Nephron progenitor cell (in vitro differentiated cells): ENCODE measurements around the gene TTC34.

Experiments used
- DNase-seq: peaks from one replicate; pipeline ENCODE4 v3.0.0; 2021
- H3K27ac Mint-ChIP-seq: 2 replicates; pipeline ENCODE4 v1.8.0; 2021; ENCODE audit warnings: mild to moderate bottlenecking, moderate library complexity, mixed read lengths
- H3K27me3 Mint-ChIP-seq: 2 replicates; pipeline ENCODE4 v1.8.0; 2021; ENCODE audit warnings: mild to moderate bottlenecking, low read depth, mixed read lengths; ENCODE audit not compliant: poor library complexity
- H3K36me3 Mint-ChIP-seq: 2 replicates; pipeline ENCODE4 v1.8.0; 2021; ENCODE audit warnings: low read depth, mixed read lengths
- H3K4me1 Mint-ChIP-seq: 2 replicates; pipeline ENCODE4 v1.8.0; 2021; ENCODE audit warnings: mixed read lengths
- H3K4me3 Mint-ChIP-seq: 2 replicates; pipeline ENCODE4 v1.8.0; 2021; ENCODE audit warnings: mild to moderate bottlenecking, moderate library complexity, mixed read lengths
- H3K9me3 Mint-ChIP-seq: 2 replicates; pipeline ENCODE4 v1.8.0; 2021; ENCODE audit warnings: mild to moderate bottlenecking, moderate library complexity, mixed read lengths
- CTCF ChIP-seq: fragments of 200-600 bp; sonication (generic); IDR thresholded peaks from 2 replicates; pipeline ENCODE4 v1.5.0; 2021; ENCODE audit warnings: antibody characterized with exemption

TTC34 gene

DNA sequence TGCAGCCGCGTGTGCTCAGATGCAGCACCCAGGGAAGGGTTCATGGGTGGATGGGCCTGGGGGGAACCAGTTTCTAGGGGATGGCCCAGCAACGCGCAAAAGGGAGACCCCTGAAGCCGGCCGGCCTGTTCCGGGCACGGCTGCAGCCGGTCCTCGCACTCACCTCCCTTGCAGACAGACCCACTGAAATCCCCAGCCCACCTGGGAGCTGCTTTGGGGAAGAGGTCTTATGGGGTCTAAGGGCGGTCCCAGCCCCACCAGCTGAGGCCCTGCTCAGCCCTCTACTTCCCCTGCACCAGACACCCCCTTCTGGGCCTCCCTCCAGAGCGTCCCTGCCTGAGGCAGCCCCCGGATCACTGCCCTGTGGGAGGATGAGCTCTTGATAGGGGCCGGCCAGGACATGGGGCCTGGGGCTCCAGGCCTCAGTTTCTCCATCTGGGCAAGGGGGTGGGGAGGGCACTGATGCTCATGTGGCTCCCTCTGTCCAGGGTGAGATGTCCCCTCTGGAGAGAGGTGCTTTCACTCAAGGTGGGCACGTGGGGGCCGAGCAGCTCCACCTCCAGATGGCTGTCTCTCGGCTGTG lies 20.0 kb upstream of the TTC34 start:
- Mint-ChIP-seq H3K27me3 (peaks cover 4% of the 10 kb centered on the region), H3K4me3 (no peak overlapping the region), H3K9me3 (peaks cover 82% of the 10 kb centered on the region), H3K4me1 (no peaks in the 10 kb centered on the region), H3K27ac (no peak overlapping the region), H3K36me3 (peaks cover 10% of the 10 kb centered on the region)
- TF ChIP-seq CTCF: no peak
- no peak for DNase-seq

DNA sequence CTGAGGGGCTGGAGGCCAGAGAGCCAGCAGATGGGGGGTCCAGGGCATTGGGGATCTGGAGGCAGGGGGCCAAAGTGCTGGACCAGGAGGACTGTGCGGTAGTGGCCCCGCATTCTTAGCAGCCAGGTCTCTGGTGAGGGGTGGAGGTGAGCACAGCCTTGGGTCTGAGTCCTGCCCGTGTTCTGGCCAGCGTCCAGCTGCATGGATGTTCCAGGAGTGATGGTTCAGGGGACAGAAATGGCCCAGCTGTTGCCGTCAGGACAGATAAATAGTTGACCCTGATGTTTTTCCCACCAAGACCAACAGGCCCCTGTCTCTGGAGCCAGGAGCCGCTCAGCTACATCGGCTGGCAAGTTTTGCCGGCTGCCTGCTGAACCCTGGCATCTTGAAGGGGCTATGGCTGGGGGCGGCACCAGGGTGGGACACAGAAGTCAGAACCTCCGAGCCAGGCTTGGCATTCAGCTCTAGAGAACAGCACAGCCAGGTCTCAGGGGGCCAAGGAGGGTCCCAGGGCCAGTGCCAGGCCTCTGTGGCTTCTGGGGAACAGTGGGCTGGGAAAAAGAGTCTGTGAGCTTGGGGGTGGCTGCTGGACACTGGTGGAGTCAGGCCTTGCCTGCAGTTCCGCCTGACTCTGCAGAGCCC lies 19.4 kb upstream of the TTC34 start:
- Mint-ChIP-seq H3K36me3 (peaks cover 10% of the 10 kb centered on the region), H3K4me3 (no peak overlapping the region), H3K27me3 (peaks cover 4% of the 10 kb centered on the region), H3K9me3 (peaks cover 83% of the 10 kb centered on the region), H3K27ac (no peak overlapping the region), H3K4me1 (no peaks in the 10 kb centered on the region)
- TF ChIP-seq CTCF: no peak
- no peak for DNase-seq

GRCh38 chr1:2819831-2820730 lies 18.6 kb upstream of the TTC34 start:
- H3K36me3 Mint-ChIP-seq: peaks cover 10% of the 10 kb centered on the region
- DNase-seq: no peak
- H3K27ac Mint-ChIP-seq: no peak overlapping the region
- peaks cover 4% of the 10 kb centered on the region for H3K27me3 Mint-ChIP-seq
- H3K4me1 Mint-ChIP-seq: no peaks in the 10 kb centered on the region
- H3K9me3 Mint-ChIP-seq: peaks cover 81% of the 10 kb centered on the region
- no peak overlapping the region for H3K4me3 Mint-ChIP-seq
- no peak for TF ChIP-seq CTCF

DNA sequence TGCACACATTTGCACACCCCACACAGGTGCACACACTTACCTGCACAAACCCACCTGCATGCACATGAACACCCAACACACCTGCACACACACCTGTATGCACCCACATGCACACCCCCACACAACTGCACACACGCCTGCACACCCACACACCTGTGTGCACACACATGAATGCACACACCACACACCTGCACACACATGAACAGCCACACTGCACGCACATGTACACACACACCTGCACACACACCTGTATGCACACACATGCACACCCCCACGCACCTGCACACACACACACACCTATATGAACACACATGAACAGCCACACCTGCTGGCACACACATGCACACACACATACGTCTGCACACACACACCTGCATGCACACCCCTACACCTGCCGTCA lies 17.9 kb upstream of the TTC34 start:
- Mint-ChIP-seq H3K27me3 (peaks cover 4% of the 10 kb centered on the region), H3K27ac (no peak overlapping the region), H3K4me1 (no peaks in the 10 kb centered on the region), H3K4me3 (no peak overlapping the region), H3K36me3 (peaks cover 10% of the 10 kb centered on the region), H3K9me3 (peaks cover 82% of the 10 kb centered on the region)
- no peak for DNase-seq
- no peak for TF ChIP-seq CTCF

- Mint-ChIP-seq H3K4me3 (no peak overlapping the region), H3K36me3 (peaks cover 10% of the 10 kb centered on the region), H3K27me3 (no peaks in the 10 kb centered on the region), H3K9me3 (peaks cover 77% of the 10 kb centered on the region), H3K27ac (no peak overlapping the region), H3K4me1 (no peaks in the 10 kb centered on the region)
- no peak for TF ChIP-seq CTCF
- no peak for DNase-seq
Measured at GRCh38 chr1:2817784-2818564, 16.5 kb upstream of the TTC34 start.
